HL-60 (cell line): ENCODE measurements around the gene BLOC1S4.

ENCODE experiments used
- CTCF ChIP-seq: IDR thresholded peaks from one replicate; pipeline ENCODE4 v1.5.1; 2011; ENCODE audit warnings: low read length, control low read depth, inconsistent platforms; ENCODE audit not compliant: insufficient read depth
- POLR2AphosphoS5 ChIP-seq: IDR thresholded peaks from 2 replicates; pipeline ENCODE4 v1.6.1; 2012; ENCODE audit warnings: low read depth
- REST ChIP-seq: IDR thresholded peaks from 2 replicates; pipeline ENCODE4 v1.6.1; 2012; ENCODE audit warnings: low read depth; ENCODE audit not compliant: insufficient replicate concordance

- TF ChIP-seq CTCF (no peak), REST (no peak), POLR2AphosphoS5 (no peak)
Observed at GRCh38 chr4:6689506-6689960, 26.4 kb upstream of the BLOC1S4 start.
